A673 (cell line): ENCODE measurements around the gene DCP1B. TPM values are rescaled to one million over a fixed set of nuclear protein-coding genes. Genes with fewer than 3 reads are reported as not detected.

Experiments used
- BruUV-seq: library from RNA; stranded (reverse); fragments of 400-500 nt; replicated peaks from 2 replicates; lab custom pipeline; 2021; lab: Mats Ljungman, UMichigan
- CTCF ChIA-PET: fragments of 300-600 bp; sonication (Branson Sonifier 250); formaldehyde crosslinking; loops from one replicate; lab custom pipeline; 2022; ENCODE audit warnings: antibody characterized with exemption; lab: Charles Lee
- POLR2A ChIA-PET: fragments of 300-600 bp; sonication (Branson Sonifier 250); formaldehyde crosslinking; loops from one replicate; lab custom pipeline; 2022; ENCODE audit warnings: antibody characterized with exemption; ENCODE audit not compliant: low non-redundant PET; lab: Charles Lee
- DNase-seq: peaks from one replicate; pipeline ENCODE4 v3.0.0-alpha.2; 2015; ENCODE audit warnings: low spot score
- H3K27ac ChIP-seq: fragments of 200-600 bp; sonication (generic); 2 replicates; pipeline ENCODE4 v1.5.1; 2016; ENCODE audit warnings: mixed run types, low read depth, mild to moderate bottlenecking, mixed read lengths, antibody characterized with exemption, low read length; ENCODE audit not compliant: poor library complexity, severe bottlenecking
- H3K27me3 ChIP-seq: fragments of 200-600 bp; sonication (generic); replicated peaks from 2 replicates; pipeline ENCODE4 v1.6.1; 2017; ENCODE audit warnings: mixed run types, low read depth, mild to moderate bottlenecking, mixed read lengths, antibody characterized with exemption, low read length; ENCODE audit not compliant: insufficient read depth, poor library complexity
- H3K36me3 ChIP-seq: fragments of 200-600 bp; sonication (generic); 2 replicates; pipeline ENCODE4 v1.6.1; 2016; ENCODE audit warnings: mixed run types, mild to moderate bottlenecking, mixed read lengths, antibody characterized with exemption, low read length; ENCODE audit not compliant: insufficient read depth, poor library complexity, severe bottlenecking
- H3K4me1 ChIP-seq: fragments of 200-600 bp; sonication (generic); 2 replicates; pipeline ENCODE4 v1.6.1; 2017; ENCODE audit warnings: mixed run types, mild to moderate bottlenecking, mixed read lengths, antibody characterized with exemption, low read length; ENCODE audit not compliant: insufficient read depth, poor library complexity, severe bottlenecking
- H3K4me3 ChIP-seq: fragments of 200-600 bp; sonication (generic); 2 replicates; pipeline ENCODE4 v1.5.1; 2016; ENCODE audit warnings: low read depth, mixed run types, mild to moderate bottlenecking, mixed read lengths, low read length; ENCODE audit not compliant: poor library complexity, severe bottlenecking
- H3K9me3 ChIP-seq: fragments of 200-600 bp; sonication (generic); 2 replicates; pipeline ENCODE4 v1.6.1; 2016; ENCODE audit warnings: mixed run types, low read depth, mild to moderate bottlenecking, mixed read lengths, antibody characterized with exemption, low read length; ENCODE audit not compliant: poor library complexity, severe bottlenecking
- EZH2 ChIP-seq: fragments of 200-600 bp; sonication (generic); IDR thresholded peaks from 2 replicates; pipeline ENCODE4 v1.6.1; 2017; ENCODE audit warnings: borderline replicate concordance, low read depth, mild to moderate bottlenecking, mixed read lengths, antibody characterized with exemption, low read length; ENCODE audit not compliant: poor library complexity, severe bottlenecking
- intact Hi-C: fragments of 100-400 bp; cut with micrococcal nuclease; formaldehyde crosslinking; loops from one replicate; pipeline ENCODE4 v1.10.0; 2022; ENCODE audit not compliant: unreplicated experiment
- total RNA-seq: library from RNA; stranded (reverse); gene quantifications from 2 replicates; pipeline ENCODE4 v1.2.3, GENCODE V29; 2021
- TF ChIP-seq, protein P1 (sequence below): fragments of 300-800, 200-600 bp; sonication (generic); conservative IDR thresholded peaks from 2 replicates; pipeline ENCODE4 v1.5.1; 2017; ENCODE audit warnings: low read depth, mild to moderate bottlenecking, antibody characterized with exemption, low read length, moderate library complexity, mixed read lengths

The DCP1B gene
- total RNA-seq, 1 experiment from 2014 or later, result 8.8 TPM

DNA sequence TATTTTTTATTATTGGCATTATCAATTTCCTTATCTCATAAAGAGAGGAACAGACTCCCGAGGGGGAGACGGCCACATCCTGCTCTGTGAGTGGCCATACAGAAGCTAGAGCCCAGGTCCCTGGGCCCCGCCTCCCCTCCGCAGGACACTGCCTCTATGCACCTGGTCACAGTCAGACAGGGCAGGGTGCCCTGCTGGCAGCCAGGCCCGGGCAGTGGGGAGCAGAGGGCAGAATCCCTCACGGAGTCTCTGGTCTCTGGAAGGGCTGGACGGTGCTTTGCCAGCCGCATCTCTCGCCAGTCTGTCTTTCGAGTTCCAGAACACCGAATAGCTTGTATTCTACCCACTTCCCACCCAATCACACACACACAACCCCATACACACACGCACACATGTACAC lies 69.4 kb downstream of the DCP1B start:
- no peak for DNase-seq
- no TSS peak for BruUV-seq

DNA sequence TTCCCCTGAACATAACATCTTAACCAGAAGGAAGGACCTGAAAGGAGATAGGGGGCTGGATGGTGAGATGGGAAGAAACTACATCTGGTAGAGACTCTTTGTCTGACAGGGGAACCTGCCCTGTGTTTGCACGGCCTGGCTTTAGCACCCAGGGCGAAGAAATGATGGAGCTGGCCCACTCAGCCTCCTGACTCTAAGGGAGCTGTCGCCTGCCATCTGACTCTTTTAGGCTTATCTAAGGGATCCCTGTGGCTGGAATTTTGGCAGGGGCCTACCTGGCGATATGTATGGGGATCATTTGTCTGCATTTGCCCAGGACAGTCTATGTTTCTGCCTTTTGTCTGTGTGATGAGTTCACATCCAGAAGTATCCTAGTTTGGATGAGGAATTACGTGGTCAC lies 70.2 kb downstream of the DCP1B start:
- H3K4me3 ChIP-seq, result no peak overlapping the region
- no TSS peak for BruUV-seq
- no peaks in the 10 kb centered on the region for H3K27me3 ChIP-seq
- ChIA-PET CTCF (no interaction called here), POLR2A (no interaction called here)
- peaks cover 9% of the 10 kb centered on the region for H3K4me1 ChIP-seq
- H3K36me3 ChIP-seq, result no peaks in the 10 kb centered on the region
- H3K9me3 ChIP-seq, result no peaks in the 10 kb centered on the region
- no peak overlapping the region for H3K27ac ChIP-seq
- intact Hi-C loops, result no loop called here
- no peak for DNase-seq
- TF ChIP-seq, protein P1, sequence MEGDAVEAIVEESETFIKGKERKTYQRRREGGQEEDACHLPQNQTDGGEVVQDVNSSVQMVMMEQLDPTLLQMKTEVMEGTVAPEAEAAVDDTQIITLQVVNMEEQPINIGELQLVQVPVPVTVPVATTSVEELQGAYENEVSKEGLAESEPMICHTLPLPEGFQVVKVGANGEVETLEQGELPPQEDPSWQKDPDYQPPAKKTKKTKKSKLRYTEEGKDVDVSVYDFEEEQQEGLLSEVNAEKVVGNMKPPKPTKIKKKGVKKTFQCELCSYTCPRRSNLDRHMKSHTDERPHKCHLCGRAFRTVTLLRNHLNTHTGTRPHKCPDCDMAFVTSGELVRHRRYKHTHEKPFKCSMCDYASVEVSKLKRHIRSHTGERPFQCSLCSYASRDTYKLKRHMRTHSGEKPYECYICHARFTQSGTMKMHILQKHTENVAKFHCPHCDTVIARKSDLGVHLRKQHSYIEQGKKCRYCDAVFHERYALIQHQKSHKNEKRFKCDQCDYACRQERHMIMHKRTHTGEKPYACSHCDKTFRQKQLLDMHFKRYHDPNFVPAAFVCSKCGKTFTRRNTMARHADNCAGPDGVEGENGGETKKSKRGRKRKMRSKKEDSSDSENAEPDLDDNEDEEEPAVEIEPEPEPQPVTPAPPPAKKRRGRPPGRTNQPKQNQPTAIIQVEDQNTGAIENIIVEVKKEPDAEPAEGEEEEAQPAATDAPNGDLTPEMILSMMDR, result no peak
- no peak for TF ChIP-seq EZH2

More for the DNA sequence above, 69.4 kb downstream of the DCP1B start:
- H3K36me3 ChIP-seq, result no peaks in the 10 kb centered on the region
- no peaks in the 10 kb centered on the region for H3K9me3 ChIP-seq
- TF ChIP-seq, protein P1, result no peak
- no peak for TF ChIP-seq EZH2
- ChIA-PET CTCF (no interaction called here), POLR2A (no interaction called here)
- H3K27ac ChIP-seq, result no peak overlapping the region
- H3K4me1 ChIP-seq, result peaks cover 12% of the 10 kb centered on the region
- intact Hi-C loops, result no loop called here
- no peaks in the 10 kb centered on the region for H3K27me3 ChIP-seq
- H3K4me3 ChIP-seq, result no peak overlapping the region

DNA sequence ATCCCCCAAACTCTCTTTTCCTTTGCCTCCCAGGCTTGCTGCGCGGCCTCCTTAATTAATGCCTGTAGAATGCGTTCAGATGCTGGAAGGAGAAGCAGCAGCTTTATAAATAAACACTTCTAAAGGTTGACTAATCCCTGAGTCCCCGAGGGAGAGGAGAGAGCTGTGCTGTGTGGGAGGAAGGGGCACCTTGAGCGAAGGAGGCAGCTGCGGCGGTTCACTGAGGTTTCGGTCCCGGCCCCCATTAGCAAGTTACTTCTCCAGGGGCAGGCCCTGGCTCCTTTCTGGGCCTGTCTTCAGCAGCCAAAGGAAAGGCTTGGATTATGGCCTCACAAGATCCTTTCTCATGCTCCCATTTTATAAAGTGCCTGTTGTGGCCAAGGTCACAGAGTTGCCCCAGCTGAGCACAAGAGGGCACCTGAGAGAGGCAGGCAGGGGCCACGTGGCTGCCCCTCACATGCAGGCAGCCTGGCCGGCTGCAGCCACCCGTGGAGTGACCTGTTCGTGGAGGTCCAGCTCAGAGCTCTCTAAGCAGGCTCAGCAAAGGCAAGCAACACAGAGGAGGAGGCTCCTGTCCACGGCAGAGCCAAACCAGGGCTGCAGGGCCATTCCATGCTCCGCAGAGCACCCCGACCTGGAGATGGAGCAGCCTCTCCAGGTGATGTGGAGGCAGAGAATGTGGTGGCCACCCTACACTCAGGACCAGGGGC lies 70.8 kb downstream of the DCP1B start:
- Histone ChIP-seq H3K4me3 (no peak overlapping the region), H3K4me1 (peaks cover 9% of the 10 kb centered on the region), H3K9me3 (no peaks in the 10 kb centered on the region), H3K27me3 (no peaks in the 10 kb centered on the region), H3K36me3 (no peaks in the 10 kb centered on the region), H3K27ac (no peak overlapping the region)
- DNase-seq, result no peak
- TF ChIP-seq EZH2, result no peak
- TF ChIP-seq, protein P1, result no peak
- no TSS peak for BruUV-seq
- POLR2A ChIA-PET, result interaction anchor here (0.8 kb wide), 1 partner anchor 523 kb away, joined by 3 read pairs; no protein-coding TSS in a partner anchor
- intact Hi-C loops, result no loop called here
- CTCF ChIA-PET, result no interaction called here
